HEK293 (cell line): ENCODE measurements around the gene COX7A2.

Experiments used
- WT1 ChIP-seq: fragments of 450-650 bp; formaldehyde crosslinking; IDR thresholded peaks from 2 replicates; pipeline ENCODE4 v1.5.1; 2016; ENCODE audit warnings: missing biosample characterization, missing genetic modification characterization
- ZBTB8A ChIP-seq: fragments of 450-650 bp; formaldehyde crosslinking; IDR thresholded peaks from 2 replicates; pipeline ENCODE4 v1.5.1; 2016; ENCODE audit warnings: missing biosample characterization, missing genetic modification characterization
- ZNF184 ChIP-seq: fragments of 450-650 bp; IDR thresholded peaks from 2 replicates; pipeline ENCODE4 v1.5.1; 2018; ENCODE audit warnings: missing biosample characterization, mild to moderate bottlenecking, missing genetic modification characterization
- ZNF423 ChIP-seq: fragments of 450-650 bp; formaldehyde crosslinking; IDR thresholded peaks from 2 replicates; pipeline ENCODE4 v1.5.1; 2016; ENCODE audit warnings: missing biosample characterization, missing genetic modification characterization
- TF ChIP-seq, protein P1 (sequence below): fragments of 450-650 bp; formaldehyde crosslinking; IDR thresholded peaks from 2 replicates; pipeline ENCODE4 v1.5.1; 2016; ENCODE audit warnings: missing biosample characterization, missing genetic modification characterization
- TF ChIP-seq, protein P2 (sequence below): fragments of 450-650 bp; formaldehyde crosslinking; IDR thresholded peaks from 2 replicates; pipeline ENCODE4 v1.5.1; 2016; ENCODE audit warnings: missing biosample characterization, missing genetic modification characterization, borderline replicate concordance

DNA sequence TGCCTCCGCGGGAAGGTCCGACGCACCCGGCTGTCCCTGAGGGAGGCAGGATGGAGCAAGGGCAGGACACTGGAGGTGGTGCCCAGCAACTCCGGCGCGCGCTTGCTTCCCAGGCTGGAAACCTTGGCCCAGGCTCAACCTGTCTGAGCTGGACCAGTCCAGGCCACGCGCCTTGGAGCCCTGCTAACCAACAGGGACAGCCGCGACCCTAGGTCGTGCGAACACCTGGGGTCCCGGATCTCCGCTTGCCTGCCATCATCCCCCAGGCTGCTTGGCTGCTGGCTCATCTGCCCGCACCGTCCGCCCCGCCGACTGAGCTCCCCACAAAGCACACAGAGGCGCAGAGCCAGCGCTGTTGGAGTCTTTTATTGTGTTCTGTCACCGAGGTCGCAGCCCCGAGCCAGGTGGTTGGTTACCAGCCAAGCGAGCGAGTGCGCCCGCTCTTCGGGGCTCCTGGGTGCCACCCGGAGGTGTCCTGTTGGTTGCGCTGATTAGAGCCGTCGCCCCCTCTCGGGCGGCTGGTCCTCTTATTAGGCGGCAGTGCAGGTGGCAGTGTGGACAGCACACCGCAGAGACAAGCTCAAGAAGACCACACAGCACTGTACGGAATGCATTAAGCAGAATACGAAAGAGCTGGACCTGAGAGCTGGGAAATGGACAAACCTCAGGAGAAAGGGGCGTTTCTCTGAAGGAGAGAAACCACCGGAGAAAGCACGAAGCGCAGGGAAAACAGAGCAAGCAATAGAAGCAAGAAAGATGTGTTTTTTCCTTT is 41.5 kb downstream of the COX7A2 start:
- TF ChIP-seq ZNF184 (tag by site-specific recombination): no peak
- no peak for TF ChIP-seq WT1
- TF ChIP-seq ZNF423 (tag by site-specific recombination): no peak
- no peak for TF ChIP-seq ZBTB8A
- TF ChIP-seq, protein P1, sequence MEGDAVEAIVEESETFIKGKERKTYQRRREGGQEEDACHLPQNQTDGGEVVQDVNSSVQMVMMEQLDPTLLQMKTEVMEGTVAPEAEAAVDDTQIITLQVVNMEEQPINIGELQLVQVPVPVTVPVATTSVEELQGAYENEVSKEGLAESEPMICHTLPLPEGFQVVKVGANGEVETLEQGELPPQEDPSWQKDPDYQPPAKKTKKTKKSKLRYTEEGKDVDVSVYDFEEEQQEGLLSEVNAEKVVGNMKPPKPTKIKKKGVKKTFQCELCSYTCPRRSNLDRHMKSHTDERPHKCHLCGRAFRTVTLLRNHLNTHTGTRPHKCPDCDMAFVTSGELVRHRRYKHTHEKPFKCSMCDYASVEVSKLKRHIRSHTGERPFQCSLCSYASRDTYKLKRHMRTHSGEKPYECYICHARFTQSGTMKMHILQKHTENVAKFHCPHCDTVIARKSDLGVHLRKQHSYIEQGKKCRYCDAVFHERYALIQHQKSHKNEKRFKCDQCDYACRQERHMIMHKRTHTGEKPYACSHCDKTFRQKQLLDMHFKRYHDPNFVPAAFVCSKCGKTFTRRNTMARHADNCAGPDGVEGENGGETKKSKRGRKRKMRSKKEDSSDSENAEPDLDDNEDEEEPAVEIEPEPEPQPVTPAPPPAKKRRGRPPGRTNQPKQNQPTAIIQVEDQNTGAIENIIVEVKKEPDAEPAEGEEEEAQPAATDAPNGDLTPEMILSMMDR (tag by site-specific recombination): no peak
- TF ChIP-seq, protein P2, sequence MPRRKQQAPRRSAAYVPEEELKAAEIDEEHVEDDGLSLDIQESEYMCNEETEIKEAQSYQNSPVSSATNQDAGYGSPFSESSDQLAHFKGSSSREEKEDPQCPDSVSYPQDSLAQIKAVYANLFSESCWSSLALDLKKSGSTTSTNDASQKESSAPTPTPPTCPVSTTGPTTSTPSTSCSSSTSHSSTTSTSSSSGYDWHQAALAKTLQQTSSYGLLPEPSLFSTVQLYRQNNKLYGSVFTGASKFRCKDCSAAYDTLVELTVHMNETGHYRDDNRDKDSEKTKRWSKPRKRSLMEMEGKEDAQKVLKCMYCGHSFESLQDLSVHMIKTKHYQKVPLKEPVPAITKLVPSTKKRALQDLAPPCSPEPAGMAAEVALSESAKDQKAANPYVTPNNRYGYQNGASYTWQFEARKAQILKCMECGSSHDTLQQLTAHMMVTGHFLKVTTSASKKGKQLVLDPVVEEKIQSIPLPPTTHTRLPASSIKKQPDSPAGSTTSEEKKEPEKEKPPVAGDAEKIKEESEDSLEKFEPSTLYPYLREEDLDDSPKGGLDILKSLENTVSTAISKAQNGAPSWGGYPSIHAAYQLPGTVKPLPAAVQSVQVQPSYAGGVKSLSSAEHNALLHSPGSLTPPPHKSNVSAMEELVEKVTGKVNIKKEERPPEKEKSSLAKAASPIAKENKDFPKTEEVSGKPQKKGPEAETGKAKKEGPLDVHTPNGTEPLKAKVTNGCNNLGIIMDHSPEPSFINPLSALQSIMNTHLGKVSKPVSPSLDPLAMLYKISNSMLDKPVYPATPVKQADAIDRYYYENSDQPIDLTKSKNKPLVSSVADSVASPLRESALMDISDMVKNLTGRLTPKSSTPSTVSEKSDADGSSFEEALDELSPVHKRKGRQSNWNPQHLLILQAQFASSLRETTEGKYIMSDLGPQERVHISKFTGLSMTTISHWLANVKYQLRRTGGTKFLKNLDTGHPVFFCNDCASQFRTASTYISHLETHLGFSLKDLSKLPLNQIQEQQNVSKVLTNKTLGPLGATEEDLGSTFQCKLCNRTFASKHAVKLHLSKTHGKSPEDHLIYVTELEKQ: no peak
